Measurements from ENCODE around the gene PUS1.
"Not testable (repeated sequence)": the region's sequence is repeated elsewhere in the genome, so short reads cannot be mapped to it uniquely, and the experiment has no call there.

The PUS1 gene

DNA sequence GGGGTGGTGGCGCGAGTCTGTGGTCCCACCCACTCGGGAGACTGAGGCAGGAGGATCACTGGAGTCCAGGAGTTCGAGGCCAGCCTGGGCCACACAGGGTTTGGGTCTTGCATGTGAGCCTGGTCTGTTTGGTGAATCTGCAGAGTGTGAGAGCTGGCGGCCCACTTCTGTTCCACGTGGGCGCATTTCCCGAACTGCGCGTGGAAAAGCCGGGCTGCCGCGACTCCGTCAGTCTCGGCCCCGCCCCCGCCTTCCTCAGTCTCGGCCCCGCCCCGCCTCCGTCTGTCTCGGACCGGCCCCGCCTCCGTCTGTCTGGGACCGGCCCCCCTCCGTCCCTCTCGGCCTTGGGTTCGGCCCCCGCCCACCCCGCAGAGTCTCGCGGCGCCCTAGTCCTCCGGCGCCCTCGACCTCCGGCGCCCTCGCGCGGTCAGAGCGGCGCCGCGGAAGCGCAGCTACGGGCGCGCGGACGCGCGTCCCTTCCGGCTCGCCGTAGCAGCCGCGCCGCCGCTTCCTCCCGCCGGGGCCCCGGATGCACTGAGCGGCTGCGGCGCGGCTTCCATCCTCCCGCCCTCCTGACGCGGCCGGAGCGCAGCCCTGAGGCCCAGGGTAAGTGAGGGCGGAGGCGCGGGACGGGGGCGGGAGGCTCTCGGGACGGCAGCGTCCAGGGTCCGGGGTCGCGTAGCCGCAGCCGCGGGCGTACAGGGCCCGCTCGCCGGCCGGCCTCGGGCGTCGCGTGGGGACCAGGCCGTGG lies 20.5 kb downstream of the PUS1 start, which contains the start of gene EP400:
Gene EP400, plus strand, starts transcription at position 512 of the 751 bp plus-strand sequence. CDS start 10,678 bp downstream, outside the sequence.
- Histone ChIP-seq H3K9ac (peak within 1 kb of the TSS; percentile 22; the same call in 1 of the 2 replicates), H2AFZ (ENCODE audit: low read depth) (peak within 1 kb of the TSS; percentile 14), H3K4me2 (peak within 1 kb of the TSS; percentile 42), H3K27me3 (ENCODE audit: insufficient read depth, low read depth) (no peaks in the 10 kb centered on the region), H3K27ac (no peak within 1 kb of the TSS), H3K36me3 (ENCODE audit: insufficient read depth) (no peaks in the 10 kb centered on the region), H4K20me1 (ENCODE audit: insufficient read depth) (no peaks in the 10 kb centered on the region), H3K79me2 (ENCODE audit: insufficient read depth, low read depth) (peaks cover 41% of the 10 kb centered on the region; the same call in 1 of the 2 replicates), H3K4me1 (ENCODE audit: low read depth, poor library complexity, severe bottlenecking) (peaks cover 9% of the 10 kb centered on the region), H3K4me3 (IDR thresholded peaks at IDR 0.05; ENCODE audit: insufficient read depth, low read depth, low read length) (no peak within 1 kb of the TSS)
- no peak for TF ChIP-seq CTCF (conservative IDR thresholded peaks at IDR 0.05; ENCODE audit: low read depth, low read length)

GRCh38 chr12:131950182-131950913 lies 21.3 kb downstream of the PUS1 start:
- Histone ChIP-seq H2AFZ (ENCODE audit: low read depth) (peak overlapping the region; percentile 14), H3K4me3 (IDR thresholded peaks at IDR 0.05; ENCODE audit: insufficient read depth, low read depth, low read length) (no peak overlapping the region), H3K27ac (no peak overlapping the region), H3K79me2 (ENCODE audit: insufficient read depth, low read depth) (peaks cover 45% of the 10 kb centered on the region; the same call in 1 of the 2 replicates), H4K20me1 (ENCODE audit: insufficient read depth) (no peaks in the 10 kb centered on the region), H3K36me3 (ENCODE audit: insufficient read depth) (no peaks in the 10 kb centered on the region), H3K27me3 (ENCODE audit: insufficient read depth, low read depth) (no peaks in the 10 kb centered on the region), H3K4me1 (ENCODE audit: low read depth, poor library complexity, severe bottlenecking) (peaks cover 9% of the 10 kb centered on the region), H3K4me2 (peak overlapping the region; percentile 42), H3K9ac (peak overlapping the region; percentile 22; the same call in 1 of the 2 replicates)
- no peak for TF ChIP-seq CTCF (conservative IDR thresholded peaks at IDR 0.05; ENCODE audit: low read depth, low read length)

- H3K27me3 ChIP-seq (ENCODE audit: insufficient read depth, low read depth); H3K4me3 ChIP-seq (IDR thresholded peaks at IDR 0.05; ENCODE audit: insufficient read depth, low read depth, low read length); H3K4me1 ChIP-seq (ENCODE audit: low read depth, poor library complexity, severe bottlenecking); H3K27ac ChIP-seq; H4K20me1 ChIP-seq (ENCODE audit: insufficient read depth); H3K9ac ChIP-seq; H2AFZ ChIP-seq (ENCODE audit: low read depth); H3K4me2 ChIP-seq; H3K36me3 ChIP-seq (ENCODE audit: insufficient read depth): not testable (repeated sequence)
- H3K79me2 ChIP-seq (ENCODE audit: insufficient read depth, low read depth): peaks cover 70% of the 10 kb centered on the region
These were observed 24.7 kb downstream of the PUS1 start for GRCh38 chr12:131953810-131954209.

- not testable (repeated sequence) for H4K20me1 ChIP-seq (ENCODE audit: insufficient read depth); H2AFZ ChIP-seq (ENCODE audit: low read depth); H3K27ac ChIP-seq; H3K36me3 ChIP-seq (ENCODE audit: insufficient read depth); H3K9ac ChIP-seq; H3K27me3 ChIP-seq (ENCODE audit: insufficient read depth, low read depth); H3K4me2 ChIP-seq; H3K4me3 ChIP-seq (IDR thresholded peaks at IDR 0.05; ENCODE audit: insufficient read depth, low read depth, low read length); H3K4me1 ChIP-seq (ENCODE audit: low read depth, poor library complexity, severe bottlenecking)
- peaks cover 71% of the 10 kb centered on the region for H3K79me2 ChIP-seq (ENCODE audit: insufficient read depth, low read depth)
These were observed 25.4 kb downstream of the PUS1 start for GRCh38 chr12:131954460-131954859.

GRCh38 chr12:131959116-131959515 lies 30.0 kb downstream of the PUS1 start:
- H3K79me2 ChIP-seq (ENCODE audit: insufficient read depth, low read depth): peaks cover 53% of the 10 kb centered on the region
- H3K4me3 ChIP-seq (IDR thresholded peaks at IDR 0.05; ENCODE audit: insufficient read depth, low read depth, low read length): no peak overlapping the region
- no peak for TF ChIP-seq CTCF (conservative IDR thresholded peaks at IDR 0.05; ENCODE audit: low read depth, low read length)
- no peak overlapping the region for H3K4me2 ChIP-seq
- H3K27ac ChIP-seq: no peak overlapping the region
- H3K9ac ChIP-seq: no peak overlapping the region
- H3K36me3 ChIP-seq (ENCODE audit: insufficient read depth): no peaks in the 10 kb centered on the region
- no peaks in the 10 kb centered on the region for H4K20me1 ChIP-seq (ENCODE audit: insufficient read depth)
- no peaks in the 10 kb centered on the region for H3K4me1 ChIP-seq (ENCODE audit: low read depth, poor library complexity, severe bottlenecking)
- H2AFZ ChIP-seq (ENCODE audit: low read depth): no peak overlapping the region
- H3K27me3 ChIP-seq (ENCODE audit: insufficient read depth, low read depth): no peaks in the 10 kb centered on the region

All from KMS-11 (cell line).